Fibroblast of upper back skin (primary cell): ENCODE results near the gene LDHAL6A.

ENCODE experiments used
- DNase-seq: peaks from one replicate; pipeline ENCODE4 v3.0.0-alpha.2; 2013

LDHAL6A gene

GRCh38 chr11:18490736-18491485 lies 35.3 kb downstream of the LDHAL6A start:
- no peak for DNase-seq

GRCh38 chr11:18491924-18492323 lies 36.3 kb downstream of the LDHAL6A start:
- no peak for DNase-seq

GRCh38 chr11:18492888-18493287 lies 37.2 kb downstream of the LDHAL6A start:
- DNase-seq: no peak

GRCh38 chr11:18493310-18493709 lies 37.7 kb downstream of the LDHAL6A start:
- no peak for DNase-seq

- DNase-seq: no peak
These were observed 39.6 kb downstream of the LDHAL6A start for GRCh38 chr11:18495271-18495670.

GRCh38 chr11:18495703-18496102 lies 40.0 kb downstream of the LDHAL6A start:
- DNase-seq: peak; percentile 12

- no peak for DNase-seq
These were observed 42.4 kb downstream of the LDHAL6A start for GRCh38 chr11:18498039-18498438.

- no peak for DNase-seq
These were observed 46.0 kb downstream of the LDHAL6A start for GRCh38 chr11:18501629-18502028.

- DNase-seq: no peak
These were observed 46.7 kb downstream of the LDHAL6A start for GRCh38 chr11:18502352-18502751.

- DNase-seq: no peak
These were observed 65.5 kb downstream of the LDHAL6A start for GRCh38 chr11:18521122-18521521.

GRCh38 chr11:18522388-18522787 lies 66.7 kb downstream of the LDHAL6A start:
- no peak for DNase-seq

- no peak for DNase-seq
These were observed 67.4 kb downstream of the LDHAL6A start for GRCh38 chr11:18523084-18523483.

- no peak for DNase-seq
These were observed 68.6 kb downstream of the LDHAL6A start for GRCh38 chr11:18524248-18524647.

- DNase-seq: no peak
These were observed 70.5 kb downstream of the LDHAL6A start for GRCh38 chr11:18526130-18526520.

GRCh38 chr11:18526521-18527296 lies 71.1 kb downstream of the LDHAL6A start, which contains the start of gene TSG101:
TSS of gene TSG101 (minus strand) at chr11:18526942. CDS start at chr11:18526816, 126 bp downstream.
- peak; percentile 93 for DNase-seq

- DNase-seq: peak; percentile 10
These were observed 71.9 kb downstream of the LDHAL6A start for GRCh38 chr11:18527512-18527911.
